GM13977 (cell line): ENCODE measurements around the gene GPD2.
"Not testable (repeated sequence)": the region's sequence is repeated elsewhere in the genome, so short reads cannot be mapped to it uniquely, and the experiment has no call there.

Source experiments
- DNase-seq: peaks from one replicate; pipeline ENCODE4 v3.0.0; 2012; ENCODE audit warnings: low spot score
- CTCF ChIP-seq: IDR thresholded peaks from 2 replicates; pipeline ENCODE4 v1.5.1; 2012; ENCODE audit warnings: mild to moderate bottlenecking, control low read depth; ENCODE audit not compliant: insufficient read depth; ENCODE audit errors: extremely low read depth, missing control alignments
- in situ Hi-C: fragments of 300-500 bp; cut with MboI; formaldehyde crosslinking; loops from one replicate; pipeline ENCODE4 v1.12.0; 2022; ENCODE audit warnings: low sequenced_read_pairs, low pct_unique_long_range_greater_than_20kb, mixed read lengths, inconsistent platforms; ENCODE audit not compliant: unreplicated experiment

Gene GPD2

GRCh38 chr2:156512451-156512850 is 76.3 kb downstream of the GPD2 start:
- in situ Hi-C loops = no loop called here
- no peak for DNase-seq
- no peak for TF ChIP-seq CTCF

DNA sequence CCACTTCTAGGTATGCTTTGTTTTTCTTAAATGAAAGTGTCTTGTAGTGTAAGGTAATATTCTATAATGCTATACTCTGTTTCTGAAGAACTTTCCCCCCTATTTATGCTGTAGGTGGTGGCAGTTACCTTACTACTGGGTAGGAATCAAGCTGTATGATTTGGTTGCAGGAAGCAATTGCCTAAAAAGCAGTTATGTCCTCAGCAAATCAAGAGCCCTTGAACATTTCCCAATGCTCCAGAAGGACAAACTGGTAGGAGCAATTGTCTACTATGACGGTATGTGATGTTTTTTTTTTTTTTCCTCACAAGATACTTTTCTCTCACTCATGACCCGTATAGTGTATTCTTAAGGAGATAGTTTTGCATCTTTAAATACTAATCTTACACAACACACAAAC is 77.0 kb downstream of the GPD2 start:
- no peak for TF ChIP-seq CTCF
- no peak for DNase-seq
- in situ Hi-C loops = no loop called here

GRCh38 chr2:156517419-156517818 is 81.2 kb downstream of the GPD2 start:
- no peak for TF ChIP-seq CTCF
- no peak for DNase-seq
- in situ Hi-C loops = no loop called here

- DNase-seq = no peak
- in situ Hi-C loops = no loop called here
Observed at GRCh38 chr2:156518138-156518537, 82.0 kb downstream of the GPD2 start.

GRCh38 chr2:156522864-156523440 is 86.8 kb downstream of the GPD2 start:
- TF ChIP-seq CTCF = no peak
- in situ Hi-C loops = no loop called here
- DNase-seq = no peak

More at GRCh38 chr2:156518138-156518537, 82.0 kb downstream of the GPD2 start:
- no peak for TF ChIP-seq CTCF

DNA sequence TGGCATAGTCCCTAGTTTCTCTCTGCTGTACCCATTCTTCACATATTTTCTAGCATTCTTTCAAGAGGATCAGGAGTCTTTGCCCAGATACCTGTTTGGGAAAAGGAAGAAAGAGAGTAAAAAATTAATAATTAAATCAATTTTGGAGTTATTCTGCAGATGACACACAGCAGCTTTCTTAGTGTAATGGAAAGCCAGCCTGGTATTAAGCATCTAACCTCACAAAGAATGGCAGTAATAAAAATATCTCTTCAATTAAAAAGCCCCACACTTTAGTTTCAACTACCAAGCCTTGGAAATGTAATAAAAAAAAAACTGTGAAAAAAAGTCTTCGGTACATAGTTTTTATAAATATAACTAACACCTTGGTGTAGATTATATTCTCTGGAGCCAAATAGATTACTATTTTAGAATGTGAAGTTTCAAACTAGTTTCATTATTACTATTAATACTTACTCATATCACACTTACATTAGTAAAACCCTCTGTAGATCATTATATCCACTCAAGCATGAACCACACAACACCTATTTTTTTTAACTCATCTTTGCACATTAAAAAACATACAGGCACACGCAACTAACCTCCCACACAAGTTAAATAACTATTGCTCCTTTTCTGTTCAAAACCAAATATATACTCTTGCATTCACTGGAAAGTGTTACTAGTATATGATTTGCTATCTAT is 90.9 kb downstream of the GPD2 start:
- in situ Hi-C loops = no loop called here
- DNase-seq = peak; percentile 81

GRCh38 chr2:156528583-156528982 is 92.4 kb downstream of the GPD2 start:
- in situ Hi-C loops, DNase-seq: not testable (repeated sequence)

More for the DNA sequence above, 90.9 kb downstream of the GPD2 start:
- TF ChIP-seq CTCF = no peak
